HCT116 (cell line): ENCODE results near the gene ABCC2. TPM values are rescaled to one million over a fixed set of nuclear protein-coding genes. Genes with fewer than 3 reads are reported as not detected.
A peak's percentile ranks its signal among the peaks of the same experiment; 100 is the strongest.

Experiments
- ATAC-seq: fragments of 200-7000 bp; cut with Tn5 transposase; 2 replicates; pipeline ENCODE4 v1.9.1; 2020; ENCODE audit warnings: mild to moderate bottlenecking, moderate library complexity
- BruUV-seq: library from RNA; stranded (reverse); fragments of 400-500 nt; replicated peaks from 2 replicates; lab custom pipeline; 2021; lab: Mats Ljungman, UMichigan
- CTCF ChIA-PET: fragments of 300-600 bp; sonication (Branson Sonifier 250); formaldehyde crosslinking; loops from one replicate; lab custom pipeline; 2021; ENCODE audit warnings: antibody characterized with exemption; lab: Charles Lee
- POLR2A ChIA-PET: fragments of 300-600, 350-600 bp; sonication (Branson Sonifier 250); formaldehyde crosslinking; loops from one replicate; lab custom pipeline; 2021; ENCODE audit warnings: antibody characterized with exemption; lab: Charles Lee
- RAD21 ChIA-PET, 2 experiments: fragments of 300-600 bp; sonication (Branson Sonifier 250); formaldehyde crosslinking; loops; one replicate each; lab custom pipeline; 2023; ENCODE audit warnings: low total read pairs in 2 of 2; ENCODE audit not compliant: uncharacterized antibody in 2 of 2, unreplicated experiment in 2 of 2, low non-redundant PET in 1 of 2; lab: Charles Lee
- DNase-seq: peaks from one replicate; pipeline ENCODE4 v3.0.0-alpha.2; 2010; ENCODE audit warnings: low read depth, low spot score
- H2AFZ ChIP-seq: fragments of 200-600 bp; shearing (Covaris generic), sonication (generic); 2 replicates; pipeline ENCODE4 v1.6.1; 2017; ENCODE audit warnings: low read depth, mixed run types, mixed read lengths, antibody characterized with exemption, low read length; ENCODE audit not compliant: poor library complexity, severe bottlenecking
- H3K27ac ChIP-seq: 2 replicates; pipeline ENCODE4 v1.5.1; 2012; ENCODE audit warnings: low read depth, low read length
- H3K27me3 ChIP-seq: fragments of 200-600 bp; sonication (generic); 2 replicates; pipeline ENCODE4 v1.6.1; 2016; ENCODE audit warnings: mixed run types, low read length, mixed read lengths; ENCODE audit not compliant: insufficient read depth
- H3K36me3 ChIP-seq, 2 experiments: fragments of 200-500 bp in 1 of 2; fragments of 200-600 bp in 1 of 2; sonication (Bioruptor generic) in 1 of 2; sonication (generic) in 1 of 2; 2 replicates each; pipeline versions ENCODE4 v1.5.1 to v1.6.1; 2014 to 2016; ENCODE audit warnings: low read length in 2 of 2, inconsistent platforms in 1 of 2, mixed read lengths in 1 of 2, mixed run types in 1 of 2; ENCODE audit not compliant: insufficient read depth in 2 of 2, control insufficient read depth in 1 of 2
- H3K4me1 ChIP-seq, 2 experiments: fragments of 200-600 bp in 1 of 2; sonication (generic) in 1 of 2; 2 replicates each; pipeline versions ENCODE4 v1.5.1 to v1.6.1; 2012 to 2017; ENCODE audit warnings: low read length in 2 of 2, inconsistent platforms in 1 of 2, mild to moderate bottlenecking in 1 of 2, mixed read lengths in 1 of 2, mixed run types in 1 of 2, moderate library complexity in 1 of 2; ENCODE audit not compliant: insufficient read depth in 2 of 2, control insufficient read depth in 1 of 2
- H3K4me2 ChIP-seq: fragments of 200-600 bp; sonication (generic); 2 replicates; pipeline ENCODE4 v1.6.1; 2017; ENCODE audit warnings: mixed run types, low read length, mixed read lengths
- H3K4me3 ChIP-seq, 2 experiments: fragments of 200-600 bp in 1 of 2; sonication (generic) in 1 of 2; replicated peaks in 1 of 2; 2 replicates each; pipeline ENCODE4 v1.5.1; 2011 to 2016; ENCODE audit warnings: low read length in 2 of 2, control low read depth in 1 of 2, low read depth in 1 of 2, mild to moderate bottlenecking in 1 of 2, mixed read lengths in 1 of 2, mixed run types in 1 of 2
- H3K79me2 ChIP-seq: fragments of 200-600 bp; sonication (generic); 2 replicates; pipeline ENCODE4 v1.6.1; 2017; ENCODE audit warnings: mild to moderate bottlenecking, mixed run types, low read length, moderate library complexity, mixed read lengths; ENCODE audit not compliant: insufficient read depth
- H3K9ac ChIP-seq: fragments of 200-600 bp; sonication (generic); 2 replicates; pipeline ENCODE4 v1.6.1; 2016; ENCODE audit warnings: low read length, mixed read lengths
- H3K9me2 ChIP-seq: fragments of 200-600 bp; sonication (generic), shearing (Covaris generic); 2 replicates; pipeline ENCODE4 v1.6.1; 2017; ENCODE audit warnings: mixed run types, mild to moderate bottlenecking, moderate library complexity; ENCODE audit not compliant: insufficient read depth
- H3K9me3 ChIP-seq, 2 experiments: fragments of 200-500 bp in 1 of 2; fragments of 200-600 bp in 1 of 2; sonication (Bioruptor generic) in 1 of 2; sonication (generic) in 1 of 2; 2 replicates each; pipeline ENCODE4 v1.6.1; 2014 to 2017; ENCODE audit warnings: low read length in 2 of 2, mixed read lengths in 2 of 2, inconsistent platforms in 1 of 2, low read depth in 1 of 2, mild to moderate bottlenecking in 1 of 2, mixed run types in 1 of 2, moderate library complexity in 1 of 2; ENCODE audit not compliant: control insufficient read depth in 1 of 2, insufficient read depth in 1 of 2
- H4K20me1 ChIP-seq: fragments of 200-600 bp; sonication (generic), shearing (Covaris generic); 2 replicates; pipeline ENCODE4 v1.6.1; 2017; ENCODE audit warnings: mixed run types, mild to moderate bottlenecking, moderate library complexity; ENCODE audit not compliant: insufficient read depth
- CBX3 ChIP-seq: IDR thresholded peaks from 2 replicates; pipeline ENCODE4 v1.6.1; 2012; ENCODE audit warnings: low read depth
- CEBPB ChIP-seq: IDR thresholded peaks from 2 replicates; pipeline ENCODE4 v1.6.1; 2012; ENCODE audit warnings: low read depth
- EGR1 ChIP-seq: IDR thresholded peaks from 2 replicates; pipeline ENCODE4 v1.6.1; 2012; ENCODE audit warnings: low read depth
- ELF1 ChIP-seq: IDR thresholded peaks from 2 replicates; pipeline ENCODE4 v1.6.1; 2012; ENCODE audit warnings: low read depth, borderline replicate concordance
- EZH2 ChIP-seq: fragments of 200-600 bp; sonication (generic); IDR thresholded peaks from 2 replicates; pipeline ENCODE4 v1.6.1; 2017; ENCODE audit warnings: antibody characterized with exemption, mixed run types
- EZH2phosphoT487 ChIP-seq: fragments of 200-600 bp; IDR thresholded peaks from 2 replicates; pipeline ENCODE4 v1.6.1; 2018; ENCODE audit warnings: antibody characterized with exemption, borderline replicate concordance
- JUND ChIP-seq: IDR thresholded peaks from 2 replicates; pipeline ENCODE4 v1.6.1; 2012
- MAX ChIP-seq: IDR thresholded peaks from 2 replicates; pipeline ENCODE4 v1.6.1; 2012
- POLR2A ChIP-seq: IDR thresholded peaks from 2 replicates; pipeline ENCODE4 v1.7.0; 2011; ENCODE audit warnings: borderline replicate concordance; ENCODE audit not compliant: insufficient read depth, insufficient read length; ENCODE audit errors: extremely low read depth
- POLR2AphosphoS5 ChIP-seq: IDR thresholded peaks from 2 replicates; pipeline ENCODE4 v1.6.1; 2011; ENCODE audit warnings: mild to moderate bottlenecking, low read depth, low read length, moderate library complexity
- REST ChIP-seq: IDR thresholded peaks from 2 replicates; pipeline ENCODE4 v1.6.1; 2012; ENCODE audit warnings: low read depth
- SP1 ChIP-seq: IDR thresholded peaks from 2 replicates; pipeline ENCODE4 v1.6.1; 2012; ENCODE audit warnings: low read depth
- SRF ChIP-seq: IDR thresholded peaks from 2 replicates; pipeline ENCODE4 v1.6.1; 2012; ENCODE audit warnings: low read depth
- TCF7L2 ChIP-seq: IDR thresholded peaks from 2 replicates; pipeline ENCODE4 v1.7.0; 2011; ENCODE audit warnings: borderline replicate concordance, inconsistent platforms; ENCODE audit not compliant: insufficient read depth, insufficient read length; ENCODE audit errors: extremely low read depth
- YY1 ChIP-seq: IDR thresholded peaks from 2 replicates; pipeline ENCODE4 v1.6.1; 2011; ENCODE audit warnings: low read length, low read depth, moderate library complexity, mild to moderate bottlenecking; ENCODE audit not compliant: insufficient replicate concordance; ENCODE audit errors: extremely low read depth
- intact Hi-C: fragments of 100-400 bp; cut with micrococcal nuclease; formaldehyde crosslinking; loops from 2 replicates; pipeline ENCODE4 v1.10.0; 2022
- total RNA-seq: library from RNA; stranded (reverse); gene quantifications from one replicate; pipeline ENCODE4 v1.2.1, GENCODE V29; 2021; ENCODE audit not compliant: unreplicated experiment
- TF ChIP-seq, protein P1 (sequence below), 3 experiments: fragments of 200-600 bp in 1 of 3; sonication (generic) in 1 of 3; IDR thresholded peaks in 2 of 3; conservative IDR thresholded peaks in 1 of 3; 2 replicates each; pipeline ENCODE4 v1.5.1; 2012 to 2017; ENCODE audit warnings: low read depth in 2 of 3, low read length in 2 of 3, antibody characterized with exemption in 1 of 3, borderline replicate concordance in 1 of 3, control low read depth in 1 of 3, mild to moderate bottlenecking in 1 of 3, mixed read lengths in 1 of 3, mixed run types in 1 of 3, moderate library complexity in 1 of 3; ENCODE audit not compliant: insufficient read depth in 1 of 3
- TF ChIP-seq, protein P2 (sequence below): IDR thresholded peaks from 2 replicates; pipeline ENCODE4 v1.6.1; 2011; ENCODE audit warnings: mild to moderate bottlenecking, low read length, moderate library complexity; ENCODE audit not compliant: insufficient replicate concordance; ENCODE audit errors: extremely low read depth

Gene ABCC2
- total RNA-seq, 1 experiment from 2014 or later: 88.2 TPM

- CTCF ChIA-PET: no interaction called here
- DNase-seq: no peak
- H3K27me3 ChIP-seq: no peaks in the 10 kb centered on the region
- no peaks in the 10 kb centered on the region for H3K9me2 ChIP-seq
- peak overlapping the region; percentile 100 for H3K27ac ChIP-seq
- peaks cover 74 to 83% of the 10 kb centered on the region in 2 experiments for H3K4me1 ChIP-seq
- TF ChIP-seq ELF1 (no peak), SRF (no peak), REST (no peak), TCF7L2 (peak; percentile 40), CEBPB (no peak), SP1 (no peak), POLR2AphosphoS5 (peak; percentile 41; the same call in 1 of the 2 replicates), EZH2 (no peak), JUND (no peak), YY1 (peak; percentile 74), EZH2phosphoT487 (no peak), CBX3 (no peak), MAX (no peak), EGR1 (no peak), POLR2A (no peak)
- TF ChIP-seq, protein P1, sequence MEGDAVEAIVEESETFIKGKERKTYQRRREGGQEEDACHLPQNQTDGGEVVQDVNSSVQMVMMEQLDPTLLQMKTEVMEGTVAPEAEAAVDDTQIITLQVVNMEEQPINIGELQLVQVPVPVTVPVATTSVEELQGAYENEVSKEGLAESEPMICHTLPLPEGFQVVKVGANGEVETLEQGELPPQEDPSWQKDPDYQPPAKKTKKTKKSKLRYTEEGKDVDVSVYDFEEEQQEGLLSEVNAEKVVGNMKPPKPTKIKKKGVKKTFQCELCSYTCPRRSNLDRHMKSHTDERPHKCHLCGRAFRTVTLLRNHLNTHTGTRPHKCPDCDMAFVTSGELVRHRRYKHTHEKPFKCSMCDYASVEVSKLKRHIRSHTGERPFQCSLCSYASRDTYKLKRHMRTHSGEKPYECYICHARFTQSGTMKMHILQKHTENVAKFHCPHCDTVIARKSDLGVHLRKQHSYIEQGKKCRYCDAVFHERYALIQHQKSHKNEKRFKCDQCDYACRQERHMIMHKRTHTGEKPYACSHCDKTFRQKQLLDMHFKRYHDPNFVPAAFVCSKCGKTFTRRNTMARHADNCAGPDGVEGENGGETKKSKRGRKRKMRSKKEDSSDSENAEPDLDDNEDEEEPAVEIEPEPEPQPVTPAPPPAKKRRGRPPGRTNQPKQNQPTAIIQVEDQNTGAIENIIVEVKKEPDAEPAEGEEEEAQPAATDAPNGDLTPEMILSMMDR (IDR thresholded peaks at IDR 0.05 in 2 of 3, conservative IDR thresholded peaks at IDR 0.05 in 1 of 3; ENCODE audit: borderline replicate concordance in 1 of 3, insufficient read depth in 1 of 3, low read depth in 2 of 3, low read length in 2 of 3): no peak
- TF ChIP-seq, protein P2, sequence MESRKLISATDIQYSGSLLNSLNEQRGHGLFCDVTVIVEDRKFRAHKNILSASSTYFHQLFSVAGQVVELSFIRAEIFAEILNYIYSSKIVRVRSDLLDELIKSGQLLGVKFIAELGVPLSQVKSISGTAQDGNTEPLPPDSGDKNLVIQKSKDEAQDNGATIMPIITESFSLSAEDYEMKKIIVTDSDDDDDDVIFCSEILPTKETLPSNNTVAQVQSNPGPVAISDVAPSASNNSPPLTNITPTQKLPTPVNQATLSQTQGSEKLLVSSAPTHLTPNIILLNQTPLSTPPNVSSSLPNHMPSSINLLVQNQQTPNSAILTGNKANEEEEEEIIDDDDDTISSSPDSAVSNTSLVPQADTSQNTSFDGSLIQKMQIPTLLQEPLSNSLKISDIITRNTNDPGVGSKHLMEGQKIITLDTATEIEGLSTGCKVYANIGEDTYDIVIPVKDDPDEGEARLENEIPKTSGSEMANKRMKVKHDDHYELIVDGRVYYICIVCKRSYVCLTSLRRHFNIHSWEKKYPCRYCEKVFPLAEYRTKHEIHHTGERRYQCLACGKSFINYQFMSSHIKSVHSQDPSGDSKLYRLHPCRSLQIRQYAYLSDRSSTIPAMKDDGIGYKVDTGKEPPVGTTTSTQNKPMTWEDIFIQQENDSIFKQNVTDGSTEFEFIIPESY: no peak
- H3K9ac ChIP-seq: peak overlapping the region; percentile 76
- H2AFZ ChIP-seq: no peak overlapping the region
- POLR2A ChIA-PET: no interaction called here
- H3K36me3 ChIP-seq: peaks cover 10 to 17% of the 10 kb centered on the region in 2 experiments; a peak in 3 of 4 replicates
- H3K9me3 ChIP-seq: no peaks in the 10 kb centered on the region
- intact Hi-C loops: no loop called here
- RAD21 ChIA-PET: no interaction called here
- peak overlapping the region; percentile 82 for H3K4me2 ChIP-seq
- BruUV-seq: no TSS peak
- peak; percentile 21 for ATAC-seq
- H4K20me1 ChIP-seq: no peaks in the 10 kb centered on the region
- peak overlapping the region; percentile 15 to 43 for H3K4me3 ChIP-seq
- H3K79me2 ChIP-seq: peaks cover 5% of the 10 kb centered on the region; the same call in 1 of the 2 replicates
Measured at GRCh38 chr10:99784016-99784726, 1.7 kb downstream of the ABCC2 start.
